ENCODE results near the gene SCRT2. TPM values are rescaled to one million over a fixed set of nuclear protein-coding genes. Genes with fewer than 3 reads are reported as not detected.

SCRT2 gene
- total and polyA plus RNA-seq, 2 of the 4 experiments (the other 2 are of a cell fraction), result not detected

DNA sequence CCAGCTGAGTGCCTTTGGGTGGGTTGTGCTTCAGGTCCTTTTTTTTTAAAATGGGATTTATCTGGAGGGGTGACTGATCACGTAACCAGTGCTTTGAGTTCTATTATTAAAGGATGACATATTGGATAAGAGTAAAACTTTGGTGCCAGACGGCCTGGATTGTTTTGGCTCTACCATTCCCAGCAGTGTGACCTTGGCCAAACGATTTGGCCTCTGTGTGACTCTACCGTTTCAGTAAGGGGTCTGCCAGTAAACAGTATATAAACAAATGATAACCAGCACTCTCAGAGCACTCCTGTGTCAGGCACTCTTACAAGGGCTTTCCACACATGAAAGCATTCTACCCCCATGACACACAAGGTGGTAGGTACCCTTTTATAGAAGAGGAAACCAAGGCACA, 8.7 kb downstream of the SCRT2 start:
- no peak overlapping the region for H3K14ac ChIP-seq (replicated peaks; ENCODE audit: low read depth, low read length)
- WGBS, 2 experiments (ENCODE audit: extremely low coverage in 2 of 2, insufficient read length in 1 of 2), result 0% methylated on average over 1 of the region's 4 CpGs; no CpG with 5 or more reads in 1 of the 2 experiments
- in situ Hi-C loops (cut with MboI; ENCODE audit: low sequenced_read_pairs) (no loop called here), dilution Hi-C loops (cut with HindIII; ENCODE audit: low sequenced_read_pairs, unreplicated experiment) (no loop called here), intact Hi-C loops (cut with micrococcal nuclease) (loop anchor here (1.0 to 2.0 kb wide), 2 partner anchors 106 to 312 kb away; no protein-coding TSS in a partner anchor)
- no peak overlapping the region for H3K27ac ChIP-seq (ENCODE audit: insufficient read depth, low read length)
- no peak overlapping the region for H2BK5ac ChIP-seq (ENCODE audit: low read depth, low read length, poor library complexity, severe bottlenecking)
- H3K4me1 ChIP-seq (ENCODE audit: control insufficient read depth, insufficient read depth, low read length), result no peaks in the 10 kb centered on the region
- no peaks in the 10 kb centered on the region for H3K9me3 ChIP-seq (ENCODE audit: control insufficient read depth, insufficient read depth, low read length)
- no peak overlapping the region for H3K4me2 ChIP-seq (ENCODE audit: low read depth, low read length)
- no peak overlapping the region for H3K9ac ChIP-seq (ENCODE audit: low read depth, low read length)
- no peak overlapping the region for H2AK9ac ChIP-seq (replicated peaks; ENCODE audit: low read depth, low read length, poor library complexity)
- no peak overlapping the region for H2BK120ac ChIP-seq (ENCODE audit: low read depth, low read length)
- H2AFZ ChIP-seq (replicated peaks; ENCODE audit: low read length, poor library complexity), result no peak overlapping the region
- H3K27me3 ChIP-seq (ENCODE audit: control insufficient read depth, insufficient read depth, low read length), result peaks cover 86% of the 10 kb centered on the region
- no peaks in the 10 kb centered on the region for H3K79me1 ChIP-seq (ENCODE audit: low read depth in 1 of 2, low read length in 2 of 2)
- no peaks in the 10 kb centered on the region for H4K20me1 ChIP-seq (ENCODE audit: insufficient read depth, low read length)
- H2BK20ac ChIP-seq (ENCODE audit: low read depth, low read length), result no peak overlapping the region
- H3K18ac ChIP-seq (ENCODE audit: low read depth, low read length), result no peak overlapping the region
- no peak overlapping the region for H4K8ac ChIP-seq (ENCODE audit: low read depth in 2 of 2, low read length in 2 of 2)
- H3K23ac ChIP-seq (ENCODE audit: low read depth, low read length), result no peak overlapping the region
- DNase-seq (no peak), ATAC-seq (ENCODE audit: low read depth) (no peak)
- no peak overlapping the region for H4K91ac ChIP-seq (ENCODE audit: insufficient read depth, low read depth, low read length)
- no peak overlapping the region for H3K56ac ChIP-seq (ENCODE audit: extremely low read depth, insufficient read depth, low read length)
- no peak overlapping the region for H2BK15ac ChIP-seq (ENCODE audit: low read depth, low read length)
- H3K9me1 ChIP-seq (ENCODE audit: insufficient read depth, low read length), result no peaks in the 10 kb centered on the region
- no TSS peak for BruUV-seq (replicated peaks)
- POLR2A ChIA-PET (ENCODE audit: unreplicated experiment), result no interaction called here
- no peak overlapping the region for H2AK5ac ChIP-seq (ENCODE audit: low read depth, low read length)
- no peak overlapping the region for H3K4ac ChIP-seq (ENCODE audit: low read depth, low read length)
- H4K5ac ChIP-seq (ENCODE audit: low read depth, low read length), result no peak overlapping the region
- CTCF ChIA-PET, result interaction anchor here (0.6 to 1.9 kb wide), 11 partner anchors 9 to 314 kb away, joined by 3 to 7 read pairs (median 3); partner anchors contain the start of gene SCRT2
- H3K4me3 ChIP-seq (ENCODE audit: insufficient read depth, low read depth, low read length), result no peak overlapping the region
- TF ChIP-seq NFE2L2 (IDR thresholded peaks at IDR 0.05; ENCODE audit: low read depth, low read length), result no peak
- TF ChIP-seq, protein P1, sequence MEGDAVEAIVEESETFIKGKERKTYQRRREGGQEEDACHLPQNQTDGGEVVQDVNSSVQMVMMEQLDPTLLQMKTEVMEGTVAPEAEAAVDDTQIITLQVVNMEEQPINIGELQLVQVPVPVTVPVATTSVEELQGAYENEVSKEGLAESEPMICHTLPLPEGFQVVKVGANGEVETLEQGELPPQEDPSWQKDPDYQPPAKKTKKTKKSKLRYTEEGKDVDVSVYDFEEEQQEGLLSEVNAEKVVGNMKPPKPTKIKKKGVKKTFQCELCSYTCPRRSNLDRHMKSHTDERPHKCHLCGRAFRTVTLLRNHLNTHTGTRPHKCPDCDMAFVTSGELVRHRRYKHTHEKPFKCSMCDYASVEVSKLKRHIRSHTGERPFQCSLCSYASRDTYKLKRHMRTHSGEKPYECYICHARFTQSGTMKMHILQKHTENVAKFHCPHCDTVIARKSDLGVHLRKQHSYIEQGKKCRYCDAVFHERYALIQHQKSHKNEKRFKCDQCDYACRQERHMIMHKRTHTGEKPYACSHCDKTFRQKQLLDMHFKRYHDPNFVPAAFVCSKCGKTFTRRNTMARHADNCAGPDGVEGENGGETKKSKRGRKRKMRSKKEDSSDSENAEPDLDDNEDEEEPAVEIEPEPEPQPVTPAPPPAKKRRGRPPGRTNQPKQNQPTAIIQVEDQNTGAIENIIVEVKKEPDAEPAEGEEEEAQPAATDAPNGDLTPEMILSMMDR (conservative IDR thresholded peaks at IDR 0.05; ENCODE audit: low read depth, low read length), result no peak
- no peak for TF ChIP-seq BHLHE40 (IDR thresholded peaks at IDR 0.05; ENCODE audit: low read depth, low read length)
- no peak for TF ChIP-seq RFX5 (IDR thresholded peaks at IDR 0.05; ENCODE audit: low read depth, low read length)
- TF ChIP-seq, protein P2, sequence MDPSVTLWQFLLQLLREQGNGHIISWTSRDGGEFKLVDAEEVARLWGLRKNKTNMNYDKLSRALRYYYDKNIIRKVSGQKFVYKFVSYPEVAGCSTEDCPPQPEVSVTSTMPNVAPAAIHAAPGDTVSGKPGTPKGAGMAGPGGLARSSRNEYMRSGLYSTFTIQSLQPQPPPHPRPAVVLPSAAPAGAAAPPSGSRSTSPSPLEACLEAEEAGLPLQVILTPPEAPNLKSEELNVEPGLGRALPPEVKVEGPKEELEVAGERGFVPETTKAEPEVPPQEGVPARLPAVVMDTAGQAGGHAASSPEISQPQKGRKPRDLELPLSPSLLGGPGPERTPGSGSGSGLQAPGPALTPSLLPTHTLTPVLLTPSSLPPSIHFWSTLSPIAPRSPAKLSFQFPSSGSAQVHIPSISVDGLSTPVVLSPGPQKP (IDR thresholded peaks at IDR 0.05; ENCODE audit: borderline replicate concordance, low read depth, low read length), result no peak
- no peak for TF ChIP-seq CHD1 (IDR thresholded peaks at IDR 0.05; ENCODE audit: low read depth, low read length)
- TF ChIP-seq FOS (IDR thresholded peaks at IDR 0.05; ENCODE audit: low read depth, low read length), result no peak
- TF ChIP-seq, protein P3, sequence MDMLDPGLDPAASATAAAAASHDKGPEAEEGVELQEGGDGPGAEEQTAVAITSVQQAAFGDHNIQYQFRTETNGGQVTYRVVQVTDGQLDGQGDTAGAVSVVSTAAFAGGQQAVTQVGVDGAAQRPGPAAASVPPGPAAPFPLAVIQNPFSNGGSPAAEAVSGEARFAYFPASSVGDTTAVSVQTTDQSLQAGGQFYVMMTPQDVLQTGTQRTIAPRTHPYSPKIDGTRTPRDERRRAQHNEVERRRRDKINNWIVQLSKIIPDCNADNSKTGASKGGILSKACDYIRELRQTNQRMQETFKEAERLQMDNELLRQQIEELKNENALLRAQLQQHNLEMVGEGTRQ (IDR thresholded peaks at IDR 0.05; ENCODE audit: low read depth, low read length), result no peak
- TF ChIP-seq RCOR1 (IDR thresholded peaks at IDR 0.05; ENCODE audit: insufficient replicate concordance, low read length), result no peak
- no peak for TF ChIP-seq POLR2A (IDR thresholded peaks at IDR 0.05; ENCODE audit: low read depth, low read length)
- TF ChIP-seq MXI1 (IDR thresholded peaks at IDR 0.05; ENCODE audit: borderline replicate concordance, low read depth, low read length), result no peak
- no peak for TF ChIP-seq MAFK (IDR thresholded peaks at IDR 0.05; ENCODE audit: low read depth, low read length)
- no peak for TF ChIP-seq RAD21 (IDR thresholded peaks at IDR 0.05; ENCODE audit: low read length)
- TF ChIP-seq MAZ (IDR thresholded peaks at IDR 0.05; ENCODE audit: borderline replicate concordance, low read depth, low read length), result no peak
- no peak for TF ChIP-seq CEBPB (IDR thresholded peaks at IDR 0.05; ENCODE audit: low read depth, low read length)
- TF ChIP-seq SMC3 (IDR thresholded peaks at IDR 0.05; ENCODE audit: low read depth, low read length), result no peak
- no peaks in the 10 kb centered on the region for H3K36me3 ChIP-seq (ENCODE audit: control insufficient read depth, insufficient read depth, low read length)
